Cardiac fibroblast (primary cell): Measurements from ENCODE around the gene CDC42EP4.

ENCODE experiments used
- DNase-seq, 2 donors: peaks; one replicate each; pipeline versions ENCODE4 v3.0.0 to v3.0.0-alpha.2; 2010; ENCODE audit warnings: low read depth in 2 of 2
- H3K4me3 ChIP-seq, 2 donors: replicated peaks in 1 of 2; 1 replicate in 1 of 2; 2 replicates in 1 of 2; pipeline ENCODE4 v1.5.1; 2011; ENCODE audit warnings: low read depth in 2 of 2, low read length in 2 of 2, mild to moderate bottlenecking in 2 of 2, moderate library complexity in 1 of 2
- TF ChIP-seq, protein P1 (sequence below): IDR thresholded peaks from one replicate; pipeline ENCODE4 v1.5.1; 2011; ENCODE audit warnings: low read depth, mild to moderate bottlenecking, low read length, inconsistent platforms

The CDC42EP4 gene

DNA sequence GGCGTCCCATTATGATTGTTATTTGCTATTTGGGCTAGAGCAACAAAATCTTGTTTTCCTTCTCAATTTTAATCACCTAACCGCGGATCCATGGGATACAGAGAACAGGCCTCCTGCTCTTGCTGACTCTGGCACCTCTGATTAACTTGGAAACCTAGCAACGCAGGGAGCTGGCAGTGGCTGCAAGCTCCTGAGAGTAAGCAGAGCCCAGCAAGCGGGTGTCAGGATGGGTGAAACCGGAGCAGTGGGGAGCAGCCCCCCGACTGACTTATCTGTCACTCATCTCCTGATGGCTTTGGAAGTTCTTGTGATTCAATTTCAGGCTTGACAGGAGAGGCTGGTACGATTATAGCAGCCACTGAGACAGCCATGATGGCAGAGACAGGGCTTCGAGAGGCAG, 45.5 kb upstream of the CDC42EP4 start:
- H3K4me3 ChIP-seq = no peak overlapping the region
- TF ChIP-seq, protein P1, sequence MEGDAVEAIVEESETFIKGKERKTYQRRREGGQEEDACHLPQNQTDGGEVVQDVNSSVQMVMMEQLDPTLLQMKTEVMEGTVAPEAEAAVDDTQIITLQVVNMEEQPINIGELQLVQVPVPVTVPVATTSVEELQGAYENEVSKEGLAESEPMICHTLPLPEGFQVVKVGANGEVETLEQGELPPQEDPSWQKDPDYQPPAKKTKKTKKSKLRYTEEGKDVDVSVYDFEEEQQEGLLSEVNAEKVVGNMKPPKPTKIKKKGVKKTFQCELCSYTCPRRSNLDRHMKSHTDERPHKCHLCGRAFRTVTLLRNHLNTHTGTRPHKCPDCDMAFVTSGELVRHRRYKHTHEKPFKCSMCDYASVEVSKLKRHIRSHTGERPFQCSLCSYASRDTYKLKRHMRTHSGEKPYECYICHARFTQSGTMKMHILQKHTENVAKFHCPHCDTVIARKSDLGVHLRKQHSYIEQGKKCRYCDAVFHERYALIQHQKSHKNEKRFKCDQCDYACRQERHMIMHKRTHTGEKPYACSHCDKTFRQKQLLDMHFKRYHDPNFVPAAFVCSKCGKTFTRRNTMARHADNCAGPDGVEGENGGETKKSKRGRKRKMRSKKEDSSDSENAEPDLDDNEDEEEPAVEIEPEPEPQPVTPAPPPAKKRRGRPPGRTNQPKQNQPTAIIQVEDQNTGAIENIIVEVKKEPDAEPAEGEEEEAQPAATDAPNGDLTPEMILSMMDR = no peak
- no peak for DNase-seq

DNA sequence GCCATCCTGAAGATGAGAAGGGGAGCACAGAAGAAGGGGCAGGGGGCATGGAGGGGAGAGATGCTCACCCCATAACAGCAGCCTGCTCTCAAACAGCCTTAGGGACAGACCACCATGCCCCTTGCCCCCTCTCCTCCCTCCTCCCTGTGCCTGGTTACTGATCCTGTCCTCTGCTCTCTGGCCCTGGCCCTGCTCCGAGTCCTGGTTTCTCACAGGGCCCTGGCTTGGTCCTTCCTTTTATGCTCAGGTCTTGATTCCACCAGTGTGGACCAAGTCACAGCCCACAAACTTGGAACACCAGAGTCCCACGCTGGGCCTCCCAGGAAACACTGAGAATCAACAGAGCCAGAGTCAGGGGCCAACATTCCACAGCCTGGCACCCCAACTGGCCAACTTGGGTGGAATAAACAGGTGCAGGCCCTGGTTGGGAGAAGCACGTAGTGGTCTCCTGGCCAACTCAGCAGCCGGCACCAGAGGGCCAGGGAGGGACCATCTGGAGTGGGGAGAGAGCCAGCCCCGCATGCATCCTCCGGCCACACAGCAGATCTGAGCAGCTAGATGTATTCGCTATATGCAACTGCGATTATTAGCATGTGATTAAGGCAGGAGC, 44.9 kb upstream of the CDC42EP4 start:
- TF ChIP-seq, protein P1 = no peak
- DNase-seq = no peak
- H3K4me3 ChIP-seq = no peak overlapping the region

DNA sequence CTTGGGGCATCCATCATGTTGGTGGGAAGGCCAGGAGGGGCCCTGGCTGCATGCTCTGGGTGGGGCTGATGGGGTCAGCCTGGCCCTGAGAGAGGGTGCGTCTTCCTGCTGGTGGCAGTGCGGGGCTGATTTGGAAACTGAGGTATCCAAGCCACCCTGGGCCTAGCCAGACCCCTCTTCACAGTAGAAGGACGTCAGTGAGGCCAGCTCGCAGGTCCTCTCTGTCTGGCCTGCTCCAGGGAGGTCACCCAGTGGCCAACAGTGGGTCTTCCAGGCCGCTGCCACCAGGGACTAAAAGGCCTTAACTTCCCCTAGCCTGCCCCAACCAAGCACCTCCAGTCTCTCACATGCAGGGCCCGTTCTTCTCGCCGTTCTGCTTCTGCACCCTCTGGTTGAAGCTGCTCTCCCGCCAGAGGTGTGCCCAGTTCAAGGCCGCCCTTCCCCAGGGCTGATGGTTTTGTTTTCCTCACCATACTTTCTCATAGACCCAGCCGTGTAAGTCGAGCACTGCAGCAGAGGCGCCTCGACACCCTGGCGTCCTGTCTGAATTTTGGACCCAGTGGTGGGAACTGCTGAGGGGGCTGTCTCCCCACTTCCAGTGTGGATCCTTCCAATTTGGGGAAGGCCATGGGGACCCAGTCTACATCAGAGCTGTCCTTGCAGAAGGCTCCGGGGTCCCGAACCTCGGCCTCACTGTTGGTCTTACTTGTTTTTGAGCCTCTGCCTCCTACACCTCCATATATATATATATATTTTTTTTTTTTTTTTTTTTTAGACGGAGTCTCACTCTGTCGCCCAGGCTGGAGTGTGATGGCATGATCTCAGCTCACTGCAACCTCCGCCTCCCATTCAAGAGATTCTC, 42.9 kb upstream of the CDC42EP4 start:
- TF ChIP-seq, protein P1 = no peak
- H3K4me3 ChIP-seq = no peak overlapping the region
- no peak for DNase-seq

DNA sequence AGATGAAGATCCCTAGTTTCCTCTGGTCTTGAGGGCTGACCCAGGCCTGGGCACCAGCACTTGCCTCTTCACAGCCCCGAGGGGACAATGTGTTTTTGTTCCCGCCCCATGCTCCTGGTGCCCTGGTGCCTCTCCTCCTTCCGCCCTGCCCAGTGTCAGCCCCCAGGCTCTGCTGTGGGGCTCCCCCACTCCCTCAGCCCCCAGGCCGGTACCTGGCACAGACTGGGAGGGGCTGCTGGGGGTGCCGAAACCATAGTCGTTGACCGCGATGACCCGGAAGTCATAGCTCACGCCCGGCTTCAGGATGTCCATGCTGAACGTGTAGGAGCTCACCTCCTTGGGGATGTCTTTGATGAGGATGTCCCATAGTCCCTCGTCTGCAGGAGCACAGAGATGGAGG, 40.5 kb upstream of the CDC42EP4 start:
- DNase-seq = no peak
- no peak overlapping the region for H3K4me3 ChIP-seq
- TF ChIP-seq, protein P1 = no peak

DNA sequence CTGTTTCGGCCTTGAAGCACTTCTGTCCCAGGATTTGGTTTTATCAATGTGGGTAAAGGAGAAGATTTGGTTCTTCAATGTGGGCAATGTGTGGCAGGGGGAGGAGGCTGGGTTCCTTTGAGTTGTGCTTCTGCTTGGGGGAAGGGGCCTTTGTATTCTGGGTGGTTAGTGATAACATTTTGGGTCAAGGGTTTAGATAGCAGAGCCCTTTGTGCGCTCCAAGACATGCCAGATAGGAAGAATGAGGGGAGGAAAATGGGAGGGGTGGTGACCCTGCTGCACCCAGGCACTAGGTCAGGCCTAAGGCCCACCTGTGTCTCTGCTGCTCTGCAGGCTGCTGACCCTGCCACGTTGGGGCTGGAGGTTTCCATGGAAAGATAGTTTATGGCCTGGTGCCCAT, 40.0 kb upstream of the CDC42EP4 start:
- H3K4me3 ChIP-seq = no peak overlapping the region
- no peak for DNase-seq
- TF ChIP-seq, protein P1 = no peak

DNA sequence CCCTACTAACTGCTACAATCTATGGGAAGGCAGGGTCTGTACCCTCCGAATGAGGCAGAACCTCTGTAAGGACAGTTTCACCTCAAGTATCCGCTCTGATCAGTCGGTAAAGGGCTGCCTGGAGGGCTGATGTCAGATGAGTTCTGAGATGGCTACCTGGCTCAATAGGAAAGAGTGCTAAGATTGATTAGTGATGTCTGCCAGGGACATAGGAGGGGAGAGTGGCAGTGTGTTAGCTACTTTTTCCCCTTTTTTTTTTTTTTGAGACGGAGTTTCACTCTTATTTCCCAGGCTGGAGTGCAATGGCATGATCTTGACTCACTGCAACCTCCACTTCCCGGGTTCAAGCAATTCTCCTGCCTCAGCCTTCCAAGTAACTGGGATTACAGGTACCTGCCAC, 39.1 kb upstream of the CDC42EP4 start:
- TF ChIP-seq, protein P1 = no peak
- H3K4me3 ChIP-seq = no peak overlapping the region
- DNase-seq = no peak
